Measurements from ENCODE around the gene AKAP8L.
"Not testable (repeated sequence)": the region's sequence is repeated elsewhere in the genome, so short reads cannot be mapped to it uniquely, and the experiment has no call there.

AKAP8L gene

GRCh38 chr19:15378534-15379082, 40.2 kb downstream of the AKAP8L start:
- DNase-seq = peak; percentile 17

GRCh38 chr19:15374796-15375440, 43.9 kb downstream of the AKAP8L start:
- DNase-seq = no peak

- DNase-seq = no peak
Measured at GRCh38 chr19:15374105-15374651, 44.6 kb downstream of the AKAP8L start.

GRCh38 chr19:15373644-15374043, 45.1 kb downstream of the AKAP8L start:
- DNase-seq = no peak

GRCh38 chr19:15372891-15373301, 45.9 kb downstream of the AKAP8L start:
- no peak for DNase-seq

GRCh38 chr19:15372470-15372869, 46.3 kb downstream of the AKAP8L start:
- DNase-seq = no peak

- no peak for DNase-seq
Measured at GRCh38 chr19:15371786-15372380, 46.9 kb downstream of the AKAP8L start.

GRCh38 chr19:15371119-15371518, 47.7 kb downstream of the AKAP8L start:
- no peak for DNase-seq

- DNase-seq = no peak
Measured at GRCh38 chr19:15369594-15369891, 49.2 kb downstream of the AKAP8L start.

- no peak for DNase-seq
Measured at GRCh38 chr19:15368798-15369593, 49.8 kb downstream of the AKAP8L start.

- no peak for DNase-seq
Measured at GRCh38 chr19:15368051-15368632, 50.6 kb downstream of the AKAP8L start.

- DNase-seq = no peak
Measured at GRCh38 chr19:15367439-15367838, 51.3 kb downstream of the AKAP8L start.

- DNase-seq = no peak
Measured at GRCh38 chr19:15365264-15365663, 53.5 kb downstream of the AKAP8L start.

- not testable (repeated sequence) for DNase-seq
Measured at GRCh38 chr19:15363791-15364190, 55.0 kb downstream of the AKAP8L start.

GRCh38 chr19:15363048-15363447, 55.7 kb downstream of the AKAP8L start:
- DNase-seq = not testable (repeated sequence)

- not testable (repeated sequence) for DNase-seq
Measured at GRCh38 chr19:15360015-15360414, 58.8 kb downstream of the AKAP8L start.

GRCh38 chr19:15358918-15359317, 59.9 kb downstream of the AKAP8L start:
- no peak for DNase-seq

GRCh38 chr19:15357906-15358305, 60.9 kb downstream of the AKAP8L start:
- no peak for DNase-seq

GRCh38 chr19:15354566-15355296, 64.1 kb downstream of the AKAP8L start:
- no peak for DNase-seq

GRCh38 chr19:15353908-15354307, 64.9 kb downstream of the AKAP8L start:
- DNase-seq = no peak

- DNase-seq = not testable (repeated sequence)
Measured at GRCh38 chr19:15352535-15352934, 66.3 kb downstream of the AKAP8L start.

- DNase-seq = not testable (repeated sequence)
Measured at GRCh38 chr19:15341328-15341727, 77.5 kb downstream of the AKAP8L start.
